ENCODE data around the gene GLI1. TPM values are rescaled to one million over a fixed set of nuclear protein-coding genes. Genes with fewer than 3 reads are reported as not detected.
"Not testable (repeated sequence)": the region's sequence is repeated elsewhere in the genome, so short reads cannot be mapped to it uniquely, and the experiment has no call there.

Gene GLI1
- total RNA-seq, 1 experiment from 2014 or later: 6.4 TPM

DNA sequence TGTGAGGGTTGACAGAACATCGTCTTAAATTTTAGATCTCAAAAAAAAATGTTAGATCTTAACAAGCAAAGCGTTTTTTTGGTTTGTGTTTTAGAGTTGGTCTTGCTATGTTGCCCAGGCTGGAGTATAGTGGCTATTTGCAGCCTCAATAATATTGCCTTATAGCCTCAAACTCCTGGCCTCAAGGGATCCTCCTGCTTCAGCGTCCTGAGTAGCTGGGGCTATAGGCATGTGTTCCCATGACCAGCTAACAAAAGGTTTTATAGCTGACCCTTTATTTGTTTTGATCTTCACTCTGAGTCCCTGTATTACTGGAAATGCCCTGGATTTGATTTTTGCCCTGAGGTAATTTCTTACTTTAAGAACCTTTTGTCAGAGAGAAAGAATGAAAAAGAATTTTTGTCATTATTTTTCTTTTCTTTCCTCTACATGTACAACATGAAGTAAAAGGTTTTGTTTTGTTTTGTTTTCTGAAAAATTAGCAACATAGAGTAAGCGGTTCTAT is 19.8 kb upstream of the GLI1 start:
- no peaks in the 10 kb centered on the region for H3K27me3 ChIP-seq (ENCODE audit: insufficient read depth, low read length)
- no peaks in the 10 kb centered on the region for H3K4me1 ChIP-seq (ENCODE audit: control insufficient read depth in 1 of 2, insufficient read depth in 2 of 2, low read length in 2 of 2)
- ATAC-seq: no peak
- peaks cover 0 to 8% of the 10 kb centered on the region in 2 experiments; a peak in 1 of 4 replicates for H3K9me3 ChIP-seq (ENCODE audit: control insufficient read depth in 1 of 2, insufficient read depth in 1 of 2, low read depth in 1 of 2, low read length in 2 of 2)
- no peak overlapping the region for H3K4me2 ChIP-seq (ENCODE audit: low read length)
- no peaks in the 10 kb centered on the region for H3K79me2 ChIP-seq (ENCODE audit: insufficient read depth, low read length)
- no peak overlapping the region for H2AFZ ChIP-seq (ENCODE audit: low read depth, low read length, poor library complexity, severe bottlenecking)
- no peaks in the 10 kb centered on the region for H3K36me3 ChIP-seq (ENCODE audit: control insufficient read depth in 1 of 2, insufficient read depth in 2 of 2, low read length in 2 of 2)
- ChIA-PET CTCF (interaction anchor here (1.2 kb wide), 1 partner anchor 13 kb away, joined by 4 read pairs; no protein-coding TSS in a partner anchor), RAD21 (ENCODE audit: low non-redundant PET in 1 of 2, low total read pairs in 2 of 2, uncharacterized antibody in 2 of 2, unreplicated experiment in 2 of 2) (no interaction called here), POLR2A (no interaction called here)
- no peaks in the 10 kb centered on the region for H4K20me1 ChIP-seq (ENCODE audit: insufficient read depth)
- no peak overlapping the region for H3K9ac ChIP-seq (ENCODE audit: low read length)
- no peak for DNase-seq (ENCODE audit: low read depth, low spot score)
- H3K9me2 ChIP-seq (ENCODE audit: insufficient read depth): no peaks in the 10 kb centered on the region
- intact Hi-C loops (cut with micrococcal nuclease): no loop called here
- H3K27ac ChIP-seq (ENCODE audit: low read depth, low read length): no peak overlapping the region
- no peak overlapping the region for H3K4me3 ChIP-seq (replicated peaks in 1 of 2; ENCODE audit: low read depth in 1 of 2, low read length in 2 of 2)
- TF ChIP-seq, protein P1, sequence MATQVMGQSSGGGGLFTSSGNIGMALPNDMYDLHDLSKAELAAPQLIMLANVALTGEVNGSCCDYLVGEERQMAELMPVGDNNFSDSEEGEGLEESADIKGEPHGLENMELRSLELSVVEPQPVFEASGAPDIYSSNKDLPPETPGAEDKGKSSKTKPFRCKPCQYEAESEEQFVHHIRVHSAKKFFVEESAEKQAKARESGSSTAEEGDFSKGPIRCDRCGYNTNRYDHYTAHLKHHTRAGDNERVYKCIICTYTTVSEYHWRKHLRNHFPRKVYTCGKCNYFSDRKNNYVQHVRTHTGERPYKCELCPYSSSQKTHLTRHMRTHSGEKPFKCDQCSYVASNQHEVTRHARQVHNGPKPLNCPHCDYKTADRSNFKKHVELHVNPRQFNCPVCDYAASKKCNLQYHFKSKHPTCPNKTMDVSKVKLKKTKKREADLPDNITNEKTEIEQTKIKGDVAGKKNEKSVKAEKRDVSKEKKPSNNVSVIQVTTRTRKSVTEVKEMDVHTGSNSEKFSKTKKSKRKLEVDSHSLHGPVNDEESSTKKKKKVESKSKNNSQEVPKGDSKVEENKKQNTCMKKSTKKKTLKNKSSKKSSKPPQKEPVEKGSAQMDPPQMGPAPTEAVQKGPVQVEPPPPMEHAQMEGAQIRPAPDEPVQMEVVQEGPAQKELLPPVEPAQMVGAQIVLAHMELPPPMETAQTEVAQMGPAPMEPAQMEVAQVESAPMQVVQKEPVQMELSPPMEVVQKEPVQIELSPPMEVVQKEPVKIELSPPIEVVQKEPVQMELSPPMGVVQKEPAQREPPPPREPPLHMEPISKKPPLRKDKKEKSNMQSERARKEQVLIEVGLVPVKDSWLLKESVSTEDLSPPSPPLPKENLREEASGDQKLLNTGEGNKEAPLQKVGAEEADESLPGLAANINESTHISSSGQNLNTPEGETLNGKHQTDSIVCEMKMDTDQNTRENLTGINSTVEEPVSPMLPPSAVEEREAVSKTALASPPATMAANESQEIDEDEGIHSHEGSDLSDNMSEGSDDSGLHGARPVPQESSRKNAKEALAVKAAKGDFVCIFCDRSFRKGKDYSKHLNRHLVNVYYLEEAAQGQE (IDR thresholded peaks at IDR 0.05; ENCODE audit: low read depth): no peak
- no peak for TF ChIP-seq TCF7L2 (IDR thresholded peaks at IDR 0.05; ENCODE audit: borderline replicate concordance, extremely low read depth, insufficient read depth, insufficient read length)
- TF ChIP-seq ZNF274 (IDR thresholded peaks at IDR 0.05; ENCODE audit: low read depth, low read length): no peak
- TF ChIP-seq CEBPB (IDR thresholded peaks at IDR 0.05; ENCODE audit: low read depth): no peak
- no peak for TF ChIP-seq RAD21 (IDR thresholded peaks at IDR 0.05; ENCODE audit: low read depth)
- TF ChIP-seq JUND (IDR thresholded peaks at IDR 0.05): no peak
- no peak for TF ChIP-seq SP1 (IDR thresholded peaks at IDR 0.05; ENCODE audit: low read depth)
- no peak for TF ChIP-seq CBX3 (IDR thresholded peaks at IDR 0.05; ENCODE audit: low read depth)
- TF ChIP-seq ELF1 (IDR thresholded peaks at IDR 0.05; ENCODE audit: borderline replicate concordance, low read depth): no peak
- BruUV-seq (replicated peaks): no TSS peak

DNA sequence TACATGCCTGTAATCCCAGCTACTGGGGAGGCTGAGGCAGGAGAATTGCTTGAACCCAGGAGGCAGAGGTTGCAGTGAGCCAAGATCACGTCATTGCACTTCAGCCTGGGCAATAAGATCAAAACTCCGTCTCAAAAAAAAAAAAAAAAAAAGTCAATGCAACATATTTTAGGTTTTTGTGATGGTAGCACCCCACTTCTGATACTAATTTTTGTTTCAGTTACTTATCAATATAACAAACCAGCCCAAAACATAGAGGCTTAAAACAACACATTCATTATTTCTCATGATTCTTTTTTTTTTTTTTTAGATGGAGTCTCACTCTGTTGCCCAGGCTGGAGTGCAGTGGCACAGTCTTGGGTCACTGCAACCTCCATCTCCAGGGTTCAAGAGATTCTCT is 18.2 kb upstream of the GLI1 start:
- CTCF ChIA-PET: interaction anchor here (1.4 kb wide), 1 partner anchor 14 kb away, joined by 4 read pairs; the partner anchor contains the start of gene INHBE

More for the DNA sequence above, 18.2 kb upstream of the GLI1 start:
- H3K9me2 ChIP-seq (ENCODE audit: insufficient read depth); intact Hi-C loops (cut with micrococcal nuclease); RAD21 ChIA-PET (ENCODE audit: low non-redundant PET in 1 of 2, low total read pairs in 2 of 2, uncharacterized antibody in 2 of 2, unreplicated experiment in 2 of 2); H3K9ac ChIP-seq (ENCODE audit: low read length); H3K27me3 ChIP-seq (ENCODE audit: insufficient read depth, low read length); POLR2A ChIA-PET; H3K9me3 ChIP-seq (ENCODE audit: control insufficient read depth in 1 of 2, insufficient read depth in 1 of 2, low read depth in 1 of 2, low read length in 2 of 2); H3K4me2 ChIP-seq (ENCODE audit: low read length); H3K4me1 ChIP-seq (ENCODE audit: control insufficient read depth in 1 of 2, insufficient read depth in 2 of 2, low read length in 2 of 2); H3K27ac ChIP-seq (ENCODE audit: low read depth, low read length); BruUV-seq (replicated peaks); H2AFZ ChIP-seq (ENCODE audit: low read depth, low read length, poor library complexity, severe bottlenecking); H3K79me2 ChIP-seq (ENCODE audit: insufficient read depth, low read length); ATAC-seq; H4K20me1 ChIP-seq (ENCODE audit: insufficient read depth); DNase-seq (ENCODE audit: low read depth, low spot score); H3K36me3 ChIP-seq (ENCODE audit: control insufficient read depth in 1 of 2, insufficient read depth in 2 of 2, low read length in 2 of 2); H3K4me3 ChIP-seq (replicated peaks in 1 of 2; ENCODE audit: low read depth in 1 of 2, low read length in 2 of 2): not testable (repeated sequence)

Measured in HCT116 (cell line).